GM19467 (cell line): ENCODE data around the gene ACP6.
"Not testable (repeated sequence)": the region's sequence is repeated elsewhere in the genome, so short reads cannot be mapped to it uniquely, and the experiment has no call there.

Experiments
- ATAC-seq: cut with Tn5 transposase; IDR thresholded peaks from one replicate; pipeline ENCODE4 v1.9.1; 2021; ENCODE audit warnings: mild to moderate bottlenecking, moderate library complexity; ENCODE audit not compliant: unreplicated experiment

The ACP6 gene

GRCh38 chr1:147624011-147624410, 46.3 kb downstream of the ACP6 start:
- no peak for ATAC-seq

- no peak for ATAC-seq
Measured at GRCh38 chr1:147622731-147623130, 47.6 kb downstream of the ACP6 start.

GRCh38 chr1:147620543-147620942, 49.8 kb downstream of the ACP6 start:
- ATAC-seq: no peak

- no peak for ATAC-seq
Measured at GRCh38 chr1:147619741-147620140, 50.6 kb downstream of the ACP6 start.

GRCh38 chr1:147618771-147619170, 51.6 kb downstream of the ACP6 start:
- ATAC-seq: no peak

GRCh38 chr1:147618077-147618569, 52.2 kb downstream of the ACP6 start:
- no peak for ATAC-seq

- not testable (repeated sequence) for ATAC-seq
Measured at GRCh38 chr1:147614966-147615365, 55.4 kb downstream of the ACP6 start.

GRCh38 chr1:147613506-147613905, 56.8 kb downstream of the ACP6 start:
- ATAC-seq: no peak

GRCh38 chr1:147612366-147612765, 58.0 kb downstream of the ACP6 start:
- ATAC-seq: no peak

- ATAC-seq: no peak
Measured at GRCh38 chr1:147611586-147611985, 58.7 kb downstream of the ACP6 start.

GRCh38 chr1:147611021-147611426, 59.3 kb downstream of the ACP6 start:
- ATAC-seq: no peak

GRCh38 chr1:147609358-147609757, 61.0 kb downstream of the ACP6 start:
- no peak for ATAC-seq

GRCh38 chr1:147608596-147608995, 61.7 kb downstream of the ACP6 start:
- ATAC-seq: no peak

GRCh38 chr1:147605591-147605990, 64.7 kb downstream of the ACP6 start:
- no peak for ATAC-seq

GRCh38 chr1:147603986-147604385, 66.3 kb downstream of the ACP6 start:
- no peak for ATAC-seq

- ATAC-seq: no peak
Measured at GRCh38 chr1:147600119-147601111, 69.9 kb downstream of the ACP6 start.

GRCh38 chr1:147599362-147600118, 70.8 kb downstream of the ACP6 start:
- ATAC-seq: peak; percentile 71

GRCh38 chr1:147598621-147599361, 71.5 kb downstream of the ACP6 start:
- ATAC-seq: no peak

GRCh38 chr1:147597010-147597409, 73.3 kb downstream of the ACP6 start:
- no peak for ATAC-seq
